NCI-H345 (cell line): ENCODE measurements around the gene ATXN1.

Experiments used
- DNase-seq: peaks from one replicate; lab custom pipeline; 2025; lab: John Stamatoyannopoulos, UW

Gene ATXN1

GRCh38 chr6:16762268-16762549 lies 949 bp upstream of the ATXN1 start:
- DNase-seq, result no peak

DNA sequence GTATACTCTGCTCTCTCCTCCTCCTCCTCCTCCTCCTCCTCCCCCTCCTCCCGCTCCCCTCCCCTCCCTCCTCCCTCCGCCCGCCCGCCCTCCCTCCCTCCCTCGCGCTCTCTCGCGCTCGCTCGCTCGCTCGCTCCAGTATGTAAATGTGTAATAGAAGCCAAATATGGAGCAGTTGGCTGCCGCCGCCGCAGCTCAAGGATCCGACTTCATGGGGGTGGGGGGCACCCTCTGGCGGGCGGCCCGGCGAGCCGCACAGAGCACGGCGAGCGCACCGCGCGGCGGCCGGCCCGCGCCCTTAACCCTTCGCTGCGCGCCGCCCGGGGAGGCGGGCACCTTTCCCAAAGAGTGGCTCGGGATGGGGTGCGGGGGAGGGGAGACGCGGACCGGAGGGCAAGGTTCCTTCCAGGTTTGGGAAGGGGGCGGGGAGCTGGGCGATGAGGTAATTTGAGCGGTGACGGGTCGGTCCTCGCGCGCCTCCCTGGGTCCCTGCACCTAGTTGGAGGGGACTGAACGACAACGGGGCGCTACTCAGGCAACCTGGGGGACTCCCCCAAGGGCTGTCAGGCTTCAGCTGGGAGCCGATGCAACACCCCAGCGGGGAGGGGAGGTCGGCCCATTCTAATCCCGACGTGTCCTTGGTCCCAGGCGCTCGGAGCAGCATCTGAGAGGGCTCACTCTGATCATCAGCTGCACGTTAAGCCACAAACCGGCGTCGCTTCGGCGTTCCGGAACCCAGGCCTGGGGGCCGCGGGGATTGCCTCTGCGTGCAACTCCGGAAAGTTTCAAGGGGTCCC lies 409 bp upstream of the ATXN1 start:
- DNase-seq, result peak; percentile 47

DNA sequence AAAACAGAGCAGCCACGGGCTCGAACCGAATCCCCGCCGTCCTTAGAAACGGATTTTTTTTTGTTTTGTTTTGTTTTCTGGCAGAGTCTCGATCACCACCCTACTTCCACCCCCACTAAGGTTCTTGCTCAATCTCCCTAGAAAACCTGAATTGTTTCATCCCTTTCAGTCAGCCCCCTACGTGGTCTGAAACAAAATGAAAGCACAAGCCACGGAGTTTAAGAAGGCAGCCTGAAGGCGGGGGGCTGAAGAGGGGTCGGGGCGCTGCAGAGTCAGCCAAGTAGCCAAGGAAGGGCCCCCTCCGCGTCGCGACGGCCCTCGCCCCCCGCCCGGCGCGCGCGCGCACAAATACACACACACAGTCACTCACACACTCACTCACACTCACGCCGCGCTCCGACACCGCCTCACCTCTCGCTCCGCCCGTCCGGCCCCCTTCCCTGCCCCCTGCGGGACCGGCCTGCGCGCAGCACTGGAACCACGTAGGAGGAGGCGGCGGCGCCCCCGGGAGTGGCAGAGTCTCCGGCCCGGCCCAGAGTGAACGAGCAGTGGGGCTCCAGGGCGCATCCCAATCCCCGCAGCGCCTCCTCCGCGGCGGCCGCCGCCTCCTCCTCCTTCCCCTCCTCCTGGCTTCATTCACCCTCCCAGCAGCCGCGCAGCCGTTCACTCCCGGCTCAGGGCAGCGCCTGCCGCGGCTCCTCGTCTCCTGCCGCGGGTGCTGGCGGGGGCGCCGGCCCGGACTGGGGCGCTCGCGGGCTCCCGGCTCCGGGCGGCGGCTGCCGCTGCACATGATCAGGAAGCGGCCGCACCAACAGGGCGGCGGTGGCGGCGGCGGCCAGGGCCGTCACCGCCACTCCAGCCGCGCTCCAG lies 1.4 kb downstream of the ATXN1 start:
- DNase-seq, result peak; percentile 13

- DNase-seq, result no peak
Measured at GRCh38 chr6:16759181-16759645, 2.0 kb downstream of the ATXN1 start.

DNA sequence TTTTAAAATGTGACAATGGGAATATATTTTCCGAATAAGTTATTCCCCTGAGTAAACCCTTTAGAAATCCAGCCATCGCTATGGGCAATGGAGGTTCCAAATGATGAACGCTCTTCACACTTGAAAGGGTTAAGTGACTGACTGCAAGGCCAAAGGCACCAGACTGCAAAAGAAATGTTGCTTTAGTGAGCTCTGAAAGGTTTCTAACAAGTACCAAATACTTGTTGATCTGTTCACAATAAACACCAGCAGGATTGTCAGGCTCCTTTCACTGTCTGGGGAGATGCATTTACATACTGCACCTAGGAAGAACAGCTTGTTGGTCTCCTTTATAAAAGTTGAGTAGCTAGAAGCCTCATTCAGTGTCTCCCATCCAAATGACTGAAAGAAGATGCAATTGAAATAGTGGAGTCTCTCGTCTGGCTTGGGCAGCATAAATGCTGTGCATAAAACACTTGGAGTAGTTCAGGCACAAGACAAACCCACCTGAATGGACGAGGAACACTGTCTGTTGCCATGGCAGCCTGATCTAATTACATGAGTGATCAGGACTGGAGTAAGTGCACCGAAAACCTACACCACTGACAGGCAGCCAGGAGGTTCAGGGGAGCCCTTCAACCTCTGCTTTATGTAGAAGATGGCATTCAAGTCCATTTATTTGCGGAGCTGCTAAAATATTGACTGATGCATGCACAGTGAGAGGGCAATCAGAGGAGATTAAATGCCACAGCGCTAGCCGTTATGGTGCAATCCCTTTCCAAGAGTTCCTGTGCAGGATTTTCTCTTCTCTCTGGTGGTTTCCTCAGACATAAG lies 2.9 kb downstream of the ATXN1 start:
- no peak for DNase-seq

DNA sequence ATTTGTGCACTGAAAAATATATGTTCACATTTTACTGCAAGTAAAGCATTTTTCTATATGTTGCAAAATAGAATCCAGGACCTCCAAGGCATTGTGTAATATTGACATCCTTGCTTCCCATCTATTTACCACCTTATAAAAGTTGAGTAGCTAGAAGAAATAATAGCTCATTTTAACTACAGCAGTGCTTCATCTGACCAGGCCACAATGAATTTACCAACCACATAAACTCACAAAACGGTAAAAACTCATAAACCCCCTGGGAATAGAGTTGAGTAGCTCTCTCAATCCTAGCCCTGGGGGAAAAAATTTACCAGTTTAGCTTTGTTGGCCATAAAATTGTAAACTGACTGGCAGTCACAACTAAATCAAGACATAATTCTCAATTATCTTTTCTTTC lies 3.9 kb downstream of the ATXN1 start:
- DNase-seq, result no peak

GRCh38 chr6:16756660-16757255 lies 4.5 kb downstream of the ATXN1 start:
- DNase-seq, result no peak

- DNase-seq, result no peak
Measured at GRCh38 chr6:16755544-16755943, 5.7 kb downstream of the ATXN1 start.

GRCh38 chr6:16754876-16755275 lies 6.4 kb downstream of the ATXN1 start:
- no peak for DNase-seq

DNA sequence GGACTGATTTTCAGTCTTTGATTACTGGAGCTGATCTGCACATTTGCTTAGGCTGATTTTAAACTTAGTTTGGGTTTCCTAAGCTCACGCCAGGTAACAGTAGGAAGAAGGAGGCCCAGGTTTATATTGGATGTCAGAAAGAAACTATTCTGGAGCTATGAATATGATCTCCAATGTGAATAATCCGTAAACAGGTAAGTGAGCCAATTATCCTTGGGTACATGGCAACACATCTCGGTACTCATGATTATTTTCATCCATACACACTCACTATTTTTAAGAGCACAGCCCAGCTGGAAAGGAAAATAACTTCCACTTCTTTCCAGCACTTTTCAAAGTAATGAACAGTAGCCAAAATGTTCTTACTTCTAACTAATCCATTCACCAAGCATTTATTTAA lies 7.0 kb downstream of the ATXN1 start:
- no peak for DNase-seq

GRCh38 chr6:16753341-16753740 lies 7.9 kb downstream of the ATXN1 start:
- DNase-seq, result no peak

GRCh38 chr6:16752206-16752866 lies 8.9 kb downstream of the ATXN1 start:
- no peak for DNase-seq

- no peak for DNase-seq
Measured at GRCh38 chr6:16751251-16751946, 9.9 kb downstream of the ATXN1 start.

DNA sequence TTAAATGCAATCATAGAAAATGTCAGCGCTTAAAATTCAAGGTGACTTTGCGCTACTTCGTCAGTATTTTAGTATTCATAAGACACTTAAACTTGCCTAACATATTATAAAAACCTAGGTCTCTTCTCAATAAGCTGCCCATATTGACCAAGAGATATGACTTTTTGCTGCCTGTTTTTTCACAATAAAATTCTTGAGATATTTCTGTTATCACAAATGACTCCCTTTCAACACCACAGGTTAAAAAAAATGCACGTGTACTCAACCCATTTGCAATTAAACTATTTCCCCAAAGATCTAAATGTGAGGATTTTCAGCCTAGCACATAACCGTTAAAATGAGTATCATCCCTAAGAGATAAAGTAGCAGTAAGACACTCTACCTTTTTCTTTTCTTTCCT lies 10.7 kb downstream of the ATXN1 start:
- DNase-seq, result no peak

DNA sequence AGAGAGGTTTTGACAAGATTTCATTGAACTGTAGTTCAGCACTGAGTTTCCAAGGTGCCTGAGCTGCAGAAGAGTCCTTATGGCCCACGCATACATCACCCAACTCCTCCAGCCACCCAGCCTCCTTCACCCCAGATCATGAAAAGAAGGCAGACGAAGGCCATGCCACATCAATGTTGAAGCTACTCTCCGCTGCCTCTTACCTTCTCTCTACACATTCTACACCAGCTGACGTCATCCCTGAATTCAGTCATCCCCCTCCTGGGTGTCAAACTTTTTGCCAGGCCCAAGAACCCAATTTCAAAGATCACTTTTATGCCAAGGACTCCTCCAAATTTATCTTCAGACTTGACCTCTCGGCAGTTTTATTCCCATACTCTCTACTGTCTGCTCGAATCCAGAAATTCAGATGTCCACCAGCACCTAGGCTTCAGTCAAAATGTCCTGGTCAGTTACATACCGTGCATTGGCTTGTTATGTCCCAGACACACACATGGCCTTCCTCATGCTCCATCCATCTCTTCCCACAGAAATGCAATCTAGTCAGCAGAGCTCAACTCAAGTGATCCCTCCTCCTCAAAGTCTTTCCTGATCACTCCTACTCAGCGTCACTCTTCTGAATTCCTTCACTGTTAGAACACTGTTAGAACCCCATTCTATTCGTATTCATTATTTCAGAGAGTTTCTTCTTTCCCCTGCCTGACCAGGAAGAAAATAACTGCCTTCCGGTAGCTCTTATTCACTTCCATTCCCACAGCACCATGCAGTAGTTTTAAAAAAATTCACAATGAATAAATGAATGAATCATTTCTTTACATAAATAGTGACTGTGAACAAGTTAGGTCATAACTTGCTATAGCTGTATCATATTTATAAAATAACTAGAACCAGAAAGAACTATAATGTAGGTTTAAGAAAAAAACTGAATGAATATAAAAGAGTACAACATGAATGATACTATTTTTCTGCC lies 11.5 kb downstream of the ATXN1 start:
- no peak for DNase-seq

DNA sequence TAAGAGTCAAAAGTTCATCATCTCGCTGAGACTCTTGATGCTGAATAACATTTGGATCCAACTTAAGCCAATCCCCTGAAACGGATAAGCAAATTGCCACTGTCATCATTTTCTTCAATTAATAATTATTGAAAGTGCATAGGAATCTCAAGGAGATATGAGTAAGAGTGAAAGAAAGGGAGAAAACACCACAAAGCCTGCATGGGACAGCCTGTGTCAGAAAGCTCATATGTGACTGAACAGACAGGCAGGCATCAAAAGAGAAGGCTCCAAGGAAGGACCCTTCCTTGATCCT lies 13.3 kb downstream of the ATXN1 start:
- DNase-seq, result no peak

DNA sequence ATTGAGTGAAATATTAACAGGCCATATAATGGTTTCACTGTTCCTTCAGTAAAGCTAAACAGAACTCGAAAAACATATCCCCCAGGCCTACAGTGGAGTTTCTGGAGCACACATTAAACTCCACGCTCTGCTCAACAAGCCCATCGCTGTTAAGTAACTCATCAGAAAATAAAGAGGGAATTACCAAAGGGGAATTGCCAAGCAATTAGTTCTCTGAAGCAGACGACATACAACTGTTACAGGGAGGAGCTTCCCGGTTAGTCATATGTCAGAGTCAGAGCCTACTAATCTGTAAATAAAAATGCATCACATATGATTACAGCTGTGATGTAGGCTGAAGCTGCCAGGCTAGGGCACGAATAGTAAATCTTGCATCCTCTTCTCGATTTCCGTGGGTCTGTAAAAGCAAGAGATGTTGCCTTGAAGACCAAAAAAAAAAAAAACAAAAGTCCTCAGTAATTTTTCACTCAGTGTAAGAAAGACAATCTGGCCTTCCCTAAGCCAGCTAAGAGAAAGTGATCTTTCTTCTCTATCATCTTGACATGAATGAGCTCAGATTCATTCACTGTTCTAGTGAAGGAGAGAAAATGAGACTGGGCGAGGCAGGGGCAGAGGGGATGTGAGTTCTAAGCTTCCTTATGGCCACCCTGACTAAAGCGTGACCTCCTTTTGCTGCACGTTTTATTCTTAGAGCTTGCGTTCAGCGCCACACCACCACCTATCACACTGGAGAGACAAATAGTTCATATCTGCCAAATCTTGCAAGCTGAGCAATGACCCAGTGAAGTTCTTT lies 13.8 kb downstream of the ATXN1 start:
- DNase-seq, result no peak

GRCh38 chr6:16746812-16747211 lies 14.4 kb downstream of the ATXN1 start:
- DNase-seq, result no peak

- DNase-seq, result no peak
Measured at GRCh38 chr6:16746401-16746800, 14.9 kb downstream of the ATXN1 start.
